GM12878 (cell line): Measurements from ENCODE around the gene SDK2. TPM values are rescaled to one million over a fixed set of nuclear protein-coding genes. Genes with fewer than 3 reads are reported as not detected.

Experiments used
- ATAC-seq: fragments of 200-7000 bp; cut with Tn5 transposase; 3 replicates; pipeline ENCODE4 v1.9.1; 2020; ENCODE audit warnings: mild to moderate bottlenecking, moderate library complexity
- BruUV-seq: library from RNA; stranded (reverse); fragments of 400-500 nt; replicated peaks from 2 replicates; lab custom pipeline; 2021; lab: Mats Ljungman, UMichigan
- CTCF ChIA-PET: fragments of 300-600 bp; sonication (Branson Sonifier 250); formaldehyde crosslinking; extraction: SDS; loops from one replicate; lab custom pipeline; 2021; ENCODE audit warnings: inconsistent platforms; lab: Yijun Ruan, JAX
- POLR2A ChIA-PET: fragments of 350-600 bp; formaldehyde crosslinking; extraction: SDS; loops from one replicate; lab custom pipeline; 2021; ENCODE audit warnings: inconsistent platforms; lab: Charles Lee
- RAD21 ChIA-PET: fragments of 300-600 bp; sonication (Branson Sonifier 250); formaldehyde crosslinking; loops from one replicate; lab custom pipeline; 2023; ENCODE audit warnings: antibody characterized with exemption; ENCODE audit not compliant: unreplicated experiment; lab: Charles Lee
- SMC1A ChIA-PET: fragments of 300-600 bp; sonication (Branson Sonifier 250); formaldehyde crosslinking; loops from one replicate; lab custom pipeline; 2023; ENCODE audit not compliant: unreplicated experiment, uncharacterized antibody; lab: Charles Lee
- DNase-seq: peaks from one replicate; pipeline ENCODE4 v3.0.0-alpha.2; 2011; ENCODE audit warnings: low read depth, low spot score
- FAIRE-seq: peaks from 3 replicates; lab custom pipeline; 2011; peaks lifted over from hg19 to GRCh38; lab: Jason Lieb, UNC
- H2AFZ ChIP-seq: 2 replicates; pipeline ENCODE4 v1.6.0; 2011; ENCODE audit warnings: low read depth, low read length, control low read depth; ENCODE audit not compliant: control insufficient read depth
- H3K27ac ChIP-seq: 2 replicates; pipeline ENCODE4 v1.5.1; 2011; ENCODE audit warnings: control low read depth; ENCODE audit not compliant: control insufficient read depth, insufficient read depth
- H3K27me3 ChIP-seq, 2 experiments: replicated peaks in 1 of 2; 2 replicates each; pipeline versions ENCODE4 v1.6.0 to v1.6.1; 2011; ENCODE audit warnings: low read length in 1 of 2; ENCODE audit not compliant: control insufficient read depth in 2 of 2, insufficient read depth in 2 of 2
- H3K36me3 ChIP-seq, 2 experiments: 2 replicates each; pipeline ENCODE4 v1.5.1; 2011; ENCODE audit warnings: low read length in 1 of 2; ENCODE audit not compliant: control insufficient read depth in 2 of 2, insufficient read depth in 2 of 2
- H3K4me1 ChIP-seq: 2 replicates; pipeline ENCODE4 v1.6.1; 2011; ENCODE audit warnings: mild to moderate bottlenecking, low read length, moderate library complexity, mixed read lengths; ENCODE audit not compliant: control insufficient read depth, insufficient read depth
- H3K4me2 ChIP-seq: 2 replicates; pipeline ENCODE4 v1.6.0; 2011; ENCODE audit warnings: control low read depth; ENCODE audit not compliant: control insufficient read depth, insufficient read depth
- H3K4me3 ChIP-seq: fragments of 200-600 bp; sonication (generic); 2 replicates; pipeline ENCODE4 v1.5.1; 2016
- H3K79me2 ChIP-seq: 2 replicates; pipeline ENCODE4 v1.6.0; 2011; ENCODE audit warnings: low read length; ENCODE audit not compliant: control insufficient read depth, insufficient read depth
- H3K9ac ChIP-seq: 2 replicates; pipeline ENCODE4 v1.8.0; 2011; ENCODE audit warnings: low read length, control low read depth, mixed read lengths; ENCODE audit not compliant: control insufficient read depth, insufficient read depth
- H3K9me3 ChIP-seq: replicated peaks from 3 replicates; pipeline ENCODE4 v1.5.1; 2011; ENCODE audit warnings: mild to moderate bottlenecking, low read length; ENCODE audit not compliant: control insufficient read depth, insufficient read depth
- H4K20me1 ChIP-seq: 2 replicates; pipeline ENCODE4 v1.6.0; 2011; ENCODE audit not compliant: control insufficient read depth, insufficient read depth
- BHLHE40 ChIP-seq, 2 experiments: fragments of 450-650 bp in 1 of 2; IDR thresholded peaks; 2 replicates each; pipeline ENCODE4 v1.6.1; 2011 to 2017; ENCODE audit warnings: low read depth in 2 of 2, borderline replicate concordance in 1 of 2, improper control_type of control experiment in 1 of 2, low read length in 1 of 2, mild to moderate bottlenecking in 1 of 2
- BMI1 ChIP-seq: fragments of 450-650 bp; IDR thresholded peaks from 2 replicates; pipeline ENCODE4 v1.6.1; 2016; ENCODE audit warnings: mild to moderate bottlenecking, moderate library complexity, borderline replicate concordance
- CBFB ChIP-seq: IDR thresholded peaks from 2 replicates; pipeline ENCODE4 v1.6.1; 2016; ENCODE audit warnings: antibody characterized with exemption, low read depth
- IRF4 ChIP-seq: IDR thresholded peaks from 2 replicates; pipeline ENCODE4 v1.6.1; 2011; ENCODE audit warnings: low read depth, low read length
- NBN ChIP-seq: fragments of 450-650 bp; IDR thresholded peaks from 2 replicates; pipeline ENCODE4 v1.6.1; 2016
- SMAD5 ChIP-seq: IDR thresholded peaks from 2 replicates; pipeline ENCODE4 v1.6.1; 2016; ENCODE audit warnings: antibody characterized with exemption, low read depth
- TCF7 ChIP-seq: IDR thresholded peaks from 2 replicates; pipeline ENCODE4 v1.6.1; 2014; ENCODE audit warnings: antibody characterized with exemption, borderline replicate concordance
- WGBS: methylation state at CpG from one replicate; pipeline ENCODE4 v1.1.6; 2016; ENCODE audit warnings: low lambda C conversion rate; ENCODE audit not compliant: insufficient replicate concordance, insufficient coverage; ENCODE audit errors: missing lambda C conversion rate; 5-methylcytosine and 5-hydroxymethylcytosine counted together
- in situ Hi-C: fragments of 300-500 bp; cut with MboI; formaldehyde crosslinking; loops from 9 replicates; pipeline ENCODE4 v1.14.3; 2018; ENCODE audit warnings: mixed read lengths
- intact Hi-C: fragments of 100-400 bp; cut with micrococcal nuclease; formaldehyde crosslinking; loops from one replicate; pipeline ENCODE4 v1.14.2; 2022; ENCODE audit not compliant: unreplicated experiment
- polyA plus RNA-seq, 11 experiments: library from polyadenylated mRNA; depleted of rRNA in 4 of 11; unstranded in 6 of 11; stranded (reverse) in 5 of 11; fragments of >200 nt; fragmentation: Nextera tagmentation in 4 of 11; fragmentation: Illumina TruSeq in 1 of 11; extraction: Ambion mirVana in 4 of 11; extraction: Trizol in 1 of 11; gene quantifications; 1 replicate in 1 of 11; 2 replicates in 10 of 11; pipeline versions ENCODE4 v1.2.1 to v1.2.3, GENCODE V29; 2011 to 2016; ENCODE audit warnings: inconsistent platforms in 2 of 11, missing spikeins in 2 of 11, low read depth in 1 of 11
- total RNA-seq, 4 experiments: library from RNA; depleted of rRNA in 3 of 4; stranded (reverse); fragments of >200 nt in 3 of 4; fragmentation: Illumina TruSeq in 1 of 4; extraction: Trizol in 1 of 4; gene quantifications; 2 replicates each; pipeline versions ENCODE4 v1.2.1 to v1.2.3, GENCODE V29; 2013 to 2021
- TF ChIP-seq, protein P1 (sequence below): IDR thresholded peaks from 2 replicates; pipeline ENCODE4 v1.6.1; 2012; ENCODE audit warnings: improper control_type of control experiment, low read depth, low read length; ENCODE audit not compliant: insufficient replicate concordance
- TF ChIP-seq, protein P2 (sequence below): IDR thresholded peaks from 2 replicates; pipeline ENCODE4 v1.6.1; 2011; ENCODE audit warnings: low read depth, low read length, improper control_type of control experiment, borderline replicate concordance
- TF ChIP-seq, protein P3 (sequence below): fragments of 150-350 bp; IDR thresholded peaks from 2 replicates; pipeline ENCODE4 v1.6.1; 2016; ENCODE audit warnings: low read depth, low read length
- TF ChIP-seq, protein P4 (sequence below): IDR thresholded peaks from 2 replicates; pipeline ENCODE4 v1.6.1; 2012; ENCODE audit warnings: low read depth, low read length, improper control_type of control experiment

The SDK2 gene
- total and polyA plus RNA-seq, 10 of the 15 experiments (the other 5 are each of a cell fraction or from before 2014, with no cell fraction given) = 0.03 to 0.08 (median 0.03) TPM; not detected in 7

DNA sequence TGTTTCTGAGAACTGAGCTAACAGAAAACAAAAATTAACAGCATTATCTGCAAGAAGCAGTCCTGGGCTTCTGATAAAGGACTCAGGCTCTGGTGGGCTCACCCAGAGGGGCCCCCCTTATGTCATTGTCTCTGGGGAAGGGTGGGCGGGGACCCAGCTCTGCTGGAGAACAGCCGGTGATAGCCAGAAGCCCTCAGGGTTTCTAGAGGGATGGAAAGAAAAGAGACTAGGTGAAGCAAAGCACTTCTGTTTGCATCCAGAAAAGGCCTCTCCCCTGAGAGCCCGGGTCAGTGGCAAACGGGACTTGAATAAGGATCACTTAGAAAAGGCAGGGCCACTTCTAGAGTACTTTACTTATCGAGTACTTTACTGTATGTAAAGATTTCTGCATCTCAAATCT lies 325.4 kb downstream of the SDK2 start (continued):
- TF ChIP-seq, protein P1, sequence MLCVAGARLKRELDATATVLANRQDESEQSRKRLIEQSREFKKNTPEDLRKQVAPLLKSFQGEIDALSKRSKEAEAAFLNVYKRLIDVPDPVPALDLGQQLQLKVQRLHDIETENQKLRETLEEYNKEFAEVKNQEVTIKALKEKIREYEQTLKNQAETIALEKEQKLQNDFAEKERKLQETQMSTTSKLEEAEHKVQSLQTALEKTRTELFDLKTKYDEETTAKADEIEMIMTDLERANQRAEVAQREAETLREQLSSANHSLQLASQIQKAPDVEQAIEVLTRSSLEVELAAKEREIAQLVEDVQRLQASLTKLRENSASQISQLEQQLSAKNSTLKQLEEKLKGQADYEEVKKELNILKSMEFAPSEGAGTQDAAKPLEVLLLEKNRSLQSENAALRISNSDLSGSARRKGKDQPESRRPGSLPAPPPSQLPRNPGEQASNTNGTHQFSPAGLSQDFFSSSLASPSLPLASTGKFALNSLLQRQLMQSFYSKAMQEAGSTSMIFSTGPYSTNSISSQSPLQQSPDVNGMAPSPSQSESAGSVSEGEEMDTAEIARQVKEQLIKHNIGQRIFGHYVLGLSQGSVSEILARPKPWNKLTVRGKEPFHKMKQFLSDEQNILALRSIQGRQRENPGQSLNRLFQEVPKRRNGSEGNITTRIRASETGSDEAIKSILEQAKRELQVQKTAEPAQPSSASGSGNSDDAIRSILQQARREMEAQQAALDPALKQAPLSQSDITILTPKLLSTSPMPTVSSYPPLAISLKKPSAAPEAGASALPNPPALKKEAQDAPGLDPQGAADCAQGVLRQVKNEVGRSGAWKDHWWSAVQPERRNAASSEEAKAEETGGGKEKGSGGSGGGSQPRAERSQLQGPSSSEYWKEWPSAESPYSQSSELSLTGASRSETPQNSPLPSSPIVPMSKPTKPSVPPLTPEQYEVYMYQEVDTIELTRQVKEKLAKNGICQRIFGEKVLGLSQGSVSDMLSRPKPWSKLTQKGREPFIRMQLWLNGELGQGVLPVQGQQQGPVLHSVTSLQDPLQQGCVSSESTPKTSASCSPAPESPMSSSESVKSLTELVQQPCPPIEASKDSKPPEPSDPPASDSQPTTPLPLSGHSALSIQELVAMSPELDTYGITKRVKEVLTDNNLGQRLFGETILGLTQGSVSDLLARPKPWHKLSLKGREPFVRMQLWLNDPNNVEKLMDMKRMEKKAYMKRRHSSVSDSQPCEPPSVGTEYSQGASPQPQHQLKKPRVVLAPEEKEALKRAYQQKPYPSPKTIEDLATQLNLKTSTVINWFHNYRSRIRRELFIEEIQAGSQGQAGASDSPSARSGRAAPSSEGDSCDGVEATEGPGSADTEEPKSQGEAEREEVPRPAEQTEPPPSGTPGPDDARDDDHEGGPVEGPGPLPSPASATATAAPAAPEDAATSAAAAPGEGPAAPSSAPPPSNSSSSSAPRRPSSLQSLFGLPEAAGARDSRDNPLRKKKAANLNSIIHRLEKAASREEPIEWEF = no peak
- TF ChIP-seq IRF4 = no peak

DNA sequence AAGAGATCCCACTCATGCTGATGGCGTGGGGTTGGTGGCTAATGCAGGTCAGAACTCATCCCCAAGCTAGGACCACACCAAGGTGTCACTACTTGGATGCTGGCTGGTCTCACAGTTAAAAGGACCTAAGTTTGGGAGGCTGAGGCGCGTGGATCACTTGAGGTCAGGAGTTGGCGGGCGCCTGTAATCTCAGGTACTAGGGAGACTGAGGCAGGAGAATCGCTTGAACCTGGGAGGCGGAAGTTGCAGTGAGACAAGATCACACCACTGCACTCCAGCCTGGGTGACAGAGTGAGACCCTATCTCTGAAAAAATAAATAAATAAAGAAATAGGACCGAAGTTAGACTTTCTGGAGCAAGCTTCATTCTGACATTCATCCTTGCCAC lies 325.8 kb downstream of the SDK2 start:
- Histone ChIP-seq H4K20me1 (no peaks in the 10 kb centered on the region), H3K9ac (no peak overlapping the region), H3K4me2 (no peak overlapping the region), H3K27ac (no peak overlapping the region), H3K4me1 (peaks cover 12% of the 10 kb centered on the region), H3K27me3 (no peaks in the 10 kb centered on the region), H3K9me3 (no peaks in the 10 kb centered on the region), H3K36me3 (no peaks in the 10 kb centered on the region), H3K4me3 (no peak overlapping the region), H3K79me2 (no peaks in the 10 kb centered on the region), H2AFZ (no peak overlapping the region)
- POLR2A ChIA-PET = interaction anchor here (1.7 kb wide), 1 partner anchor 37 kb away, joined by 8 read pairs; no protein-coding TSS in a partner anchor
- intact Hi-C loops = no loop called here
- no peak for ATAC-seq
- BruUV-seq = no TSS peak
- in situ Hi-C loops = no loop called here
- RAD21 ChIA-PET = interaction anchor here (1.3 to 2.8 kb wide), 5 partner anchors 20 to 52 kb away, joined by 4 to 14 read pairs (median 9); no protein-coding TSS in a partner anchor
- CTCF ChIA-PET = interaction anchor here (1.0 to 2.0 kb wide), 5 partner anchors 23 to 64 kb away, joined by 3 to 7 read pairs (median 5); no protein-coding TSS in a partner anchor
- FAIRE-seq = no peak
- DNase-seq = no peak
- 89% methylated on average over 8 of the region's 8 CpGs for WGBS
- SMC1A ChIA-PET = interaction anchor here (0.8 to 2.8 kb wide), 8 partner anchors 11 to 62 kb away, joined by 3 to 28 read pairs (median 9); no protein-coding TSS in a partner anchor
- TF ChIP-seq, protein P2, sequence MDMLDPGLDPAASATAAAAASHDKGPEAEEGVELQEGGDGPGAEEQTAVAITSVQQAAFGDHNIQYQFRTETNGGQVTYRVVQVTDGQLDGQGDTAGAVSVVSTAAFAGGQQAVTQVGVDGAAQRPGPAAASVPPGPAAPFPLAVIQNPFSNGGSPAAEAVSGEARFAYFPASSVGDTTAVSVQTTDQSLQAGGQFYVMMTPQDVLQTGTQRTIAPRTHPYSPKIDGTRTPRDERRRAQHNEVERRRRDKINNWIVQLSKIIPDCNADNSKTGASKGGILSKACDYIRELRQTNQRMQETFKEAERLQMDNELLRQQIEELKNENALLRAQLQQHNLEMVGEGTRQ = no peak
- TF ChIP-seq TCF7 = no peak
- TF ChIP-seq NBN = no peak
- no peak for TF ChIP-seq BMI1
- TF ChIP-seq CBFB = no peak
- TF ChIP-seq, protein P3, sequence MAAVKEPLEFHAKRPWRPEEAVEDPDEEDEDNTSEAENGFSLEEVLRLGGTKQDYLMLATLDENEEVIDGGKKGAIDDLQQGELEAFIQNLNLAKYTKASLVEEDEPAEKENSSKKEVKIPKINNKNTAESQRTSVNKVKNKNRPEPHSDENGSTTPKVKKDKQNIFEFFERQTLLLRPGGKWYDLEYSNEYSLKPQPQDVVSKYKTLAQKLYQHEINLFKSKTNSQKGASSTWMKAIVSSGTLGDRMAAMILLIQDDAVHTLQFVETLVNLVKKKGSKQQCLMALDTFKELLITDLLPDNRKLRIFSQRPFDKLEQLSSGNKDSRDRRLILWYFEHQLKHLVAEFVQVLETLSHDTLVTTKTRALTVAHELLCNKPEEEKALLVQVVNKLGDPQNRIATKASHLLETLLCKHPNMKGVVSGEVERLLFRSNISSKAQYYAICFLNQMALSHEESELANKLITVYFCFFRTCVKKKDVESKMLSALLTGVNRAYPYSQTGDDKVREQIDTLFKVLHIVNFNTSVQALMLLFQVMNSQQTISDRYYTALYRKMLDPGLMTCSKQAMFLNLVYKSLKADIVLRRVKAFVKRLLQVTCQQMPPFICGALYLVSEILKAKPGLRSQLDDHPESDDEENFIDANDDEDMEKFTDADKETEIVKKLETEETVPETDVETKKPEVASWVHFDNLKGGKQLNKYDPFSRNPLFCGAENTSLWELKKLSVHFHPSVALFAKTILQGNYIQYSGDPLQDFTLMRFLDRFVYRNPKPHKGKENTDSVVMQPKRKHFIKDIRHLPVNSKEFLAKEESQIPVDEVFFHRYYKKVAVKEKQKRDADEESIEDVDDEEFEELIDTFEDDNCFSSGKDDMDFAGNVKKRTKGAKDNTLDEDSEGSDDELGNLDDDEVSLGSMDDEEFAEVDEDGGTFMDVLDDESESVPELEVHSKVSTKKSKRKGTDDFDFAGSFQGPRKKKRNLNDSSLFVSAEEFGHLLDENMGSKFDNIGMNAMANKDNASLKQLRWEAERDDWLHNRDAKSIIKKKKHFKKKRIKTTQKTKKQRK = no peak
- TF ChIP-seq SMAD5 = no peak
- TF ChIP-seq, protein P4, sequence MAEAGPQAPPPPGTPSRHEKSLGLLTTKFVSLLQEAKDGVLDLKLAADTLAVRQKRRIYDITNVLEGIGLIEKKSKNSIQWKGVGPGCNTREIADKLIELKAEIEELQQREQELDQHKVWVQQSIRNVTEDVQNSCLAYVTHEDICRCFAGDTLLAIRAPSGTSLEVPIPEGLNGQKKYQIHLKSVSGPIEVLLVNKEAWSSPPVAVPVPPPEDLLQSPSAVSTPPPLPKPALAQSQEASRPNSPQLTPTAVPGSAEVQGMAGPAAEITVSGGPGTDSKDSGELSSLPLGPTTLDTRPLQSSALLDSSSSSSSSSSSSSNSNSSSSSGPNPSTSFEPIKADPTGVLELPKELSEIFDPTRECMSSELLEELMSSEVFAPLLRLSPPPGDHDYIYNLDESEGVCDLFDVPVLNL = no peak
- TF ChIP-seq BHLHE40 (IDR thresholded peaks at IDR 0.05; ENCODE audit: borderline replicate concordance in 1 of 2, low read depth in 2 of 2, low read length in 1 of 2) = no peak
